GM12873 (cell line): ENCODE data around the gene PARVB.

Source experiments
- TF ChIP-seq, protein P1 (sequence below): IDR thresholded peaks from 2 replicates; pipeline ENCODE4 v1.5.1; 2012; ENCODE audit warnings: low read depth, mild to moderate bottlenecking, moderate library complexity, low read length, control low read depth; ENCODE audit not compliant: insufficient read depth; ENCODE audit errors: missing control alignments

Gene PARVB

GRCh38 chr22:44133161-44133560 is 109.1 kb downstream of the PARVB start:
- TF ChIP-seq, protein P1, sequence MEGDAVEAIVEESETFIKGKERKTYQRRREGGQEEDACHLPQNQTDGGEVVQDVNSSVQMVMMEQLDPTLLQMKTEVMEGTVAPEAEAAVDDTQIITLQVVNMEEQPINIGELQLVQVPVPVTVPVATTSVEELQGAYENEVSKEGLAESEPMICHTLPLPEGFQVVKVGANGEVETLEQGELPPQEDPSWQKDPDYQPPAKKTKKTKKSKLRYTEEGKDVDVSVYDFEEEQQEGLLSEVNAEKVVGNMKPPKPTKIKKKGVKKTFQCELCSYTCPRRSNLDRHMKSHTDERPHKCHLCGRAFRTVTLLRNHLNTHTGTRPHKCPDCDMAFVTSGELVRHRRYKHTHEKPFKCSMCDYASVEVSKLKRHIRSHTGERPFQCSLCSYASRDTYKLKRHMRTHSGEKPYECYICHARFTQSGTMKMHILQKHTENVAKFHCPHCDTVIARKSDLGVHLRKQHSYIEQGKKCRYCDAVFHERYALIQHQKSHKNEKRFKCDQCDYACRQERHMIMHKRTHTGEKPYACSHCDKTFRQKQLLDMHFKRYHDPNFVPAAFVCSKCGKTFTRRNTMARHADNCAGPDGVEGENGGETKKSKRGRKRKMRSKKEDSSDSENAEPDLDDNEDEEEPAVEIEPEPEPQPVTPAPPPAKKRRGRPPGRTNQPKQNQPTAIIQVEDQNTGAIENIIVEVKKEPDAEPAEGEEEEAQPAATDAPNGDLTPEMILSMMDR, result no peak

DNA sequence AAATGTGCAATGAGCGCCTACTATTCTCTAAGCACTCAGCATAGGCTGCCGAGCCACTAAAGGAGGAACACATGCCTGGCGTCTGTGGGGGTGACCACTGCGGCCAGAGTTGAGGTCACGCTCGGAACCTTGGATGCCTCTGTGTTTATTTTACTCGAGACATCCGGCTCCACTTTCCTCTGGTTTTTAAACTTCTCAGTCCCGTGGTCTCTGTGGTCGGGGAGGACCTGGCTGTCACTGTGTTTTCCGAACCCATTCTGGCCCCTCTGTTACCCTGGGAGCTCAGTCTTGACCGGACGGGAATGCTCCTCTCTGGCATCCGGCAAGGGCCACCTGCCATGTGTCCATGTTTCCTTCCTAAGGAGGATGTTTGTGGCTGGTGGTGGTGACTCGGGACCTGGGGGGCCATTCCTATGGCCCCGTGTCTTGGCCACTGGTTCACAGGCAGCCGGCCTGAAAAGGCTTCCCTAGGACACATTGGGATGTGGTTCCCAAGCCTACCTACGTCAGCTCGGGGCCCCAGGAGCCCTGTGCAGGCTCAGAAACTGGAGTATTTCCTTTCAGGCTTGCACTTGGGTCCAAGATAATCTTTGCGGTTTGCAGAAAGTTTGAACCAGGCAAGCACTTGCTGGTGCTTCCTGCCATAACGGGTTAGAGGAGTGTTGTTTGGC is 109.9 kb downstream of the PARVB start:
- TF ChIP-seq, protein P1, result no peak

- TF ChIP-seq, protein P1, result no peak
Observed at GRCh38 chr22:44136112-44136511, 112.0 kb downstream of the PARVB start.

- TF ChIP-seq, protein P1, result no peak
Observed at GRCh38 chr22:44136786-44137185, 112.7 kb downstream of the PARVB start.

DNA sequence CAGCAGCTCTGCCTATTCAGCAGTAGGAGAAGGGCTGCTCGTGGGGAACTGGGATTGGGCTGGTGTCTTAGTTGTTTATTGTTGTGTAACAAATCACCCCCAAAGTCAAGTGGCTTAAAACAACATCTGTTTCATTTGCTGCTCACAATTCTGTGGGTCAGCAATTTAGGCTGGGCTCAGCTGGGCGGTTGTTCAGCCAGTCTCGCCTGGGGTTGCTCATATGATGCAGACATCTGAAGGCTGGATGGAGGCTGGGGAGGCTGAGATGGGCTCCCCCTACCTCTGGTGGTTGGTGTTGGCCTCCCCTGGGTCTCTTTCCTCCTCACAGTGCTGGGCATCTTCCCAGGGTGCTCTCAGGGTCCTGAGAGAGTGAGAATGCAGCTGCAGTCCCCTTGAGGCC is 113.3 kb downstream of the PARVB start:
- TF ChIP-seq, protein P1, result no peak

GRCh38 chr22:44139773-44140172 is 115.7 kb downstream of the PARVB start:
- TF ChIP-seq, protein P1, result no peak

GRCh38 chr22:44142421-44143104 is 118.5 kb downstream of the PARVB start:
- TF ChIP-seq, protein P1, result no peak
